ENCODE measurements around the gene NMT1.

Gene NMT1

DNA sequence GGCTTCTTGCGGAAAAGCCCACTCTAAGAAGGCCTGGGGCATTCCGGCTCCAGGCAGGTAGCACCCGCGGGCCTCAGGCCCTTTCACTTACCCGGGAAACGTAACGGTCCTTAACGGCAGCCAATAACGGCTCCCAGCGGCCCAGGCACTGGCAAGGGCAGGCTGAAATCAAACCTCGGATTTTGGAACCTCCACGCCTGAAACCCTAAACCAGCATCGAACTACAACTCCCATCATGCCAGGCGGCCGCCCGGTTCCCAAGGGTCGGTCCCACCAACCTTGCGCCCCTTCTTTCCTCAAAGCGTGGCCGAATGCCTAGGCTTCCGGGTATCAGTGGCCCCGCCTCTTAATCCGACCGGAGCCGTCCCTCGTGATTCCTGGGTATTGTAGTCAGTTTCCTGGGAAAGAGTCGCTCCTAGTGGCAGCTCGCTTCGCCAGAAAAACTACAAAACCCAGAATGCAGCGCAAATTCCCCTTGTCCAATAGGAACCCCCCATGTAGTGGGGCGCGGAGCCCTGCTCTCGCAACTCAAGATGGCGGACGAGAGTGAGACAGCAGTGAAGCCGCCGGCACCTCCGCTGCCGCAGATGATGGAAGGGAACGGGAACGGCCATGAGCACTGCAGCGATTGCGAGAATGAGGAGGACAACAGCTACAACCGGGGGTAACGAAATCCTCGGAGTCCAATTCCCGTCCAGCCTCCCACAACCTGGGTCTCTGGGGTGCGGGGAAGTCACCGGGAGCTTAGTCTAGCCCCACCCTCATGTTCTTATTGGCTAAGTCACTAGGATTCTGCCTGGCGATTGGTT, at the start of gene NMT1:
TSS of gene NMT1 (plus strand) at position 521 of the 809 bp plus-strand sequence. CDS start at position 534, 13 bp downstream.
- peak; percentile 98 for DNase-seq

DNA sequence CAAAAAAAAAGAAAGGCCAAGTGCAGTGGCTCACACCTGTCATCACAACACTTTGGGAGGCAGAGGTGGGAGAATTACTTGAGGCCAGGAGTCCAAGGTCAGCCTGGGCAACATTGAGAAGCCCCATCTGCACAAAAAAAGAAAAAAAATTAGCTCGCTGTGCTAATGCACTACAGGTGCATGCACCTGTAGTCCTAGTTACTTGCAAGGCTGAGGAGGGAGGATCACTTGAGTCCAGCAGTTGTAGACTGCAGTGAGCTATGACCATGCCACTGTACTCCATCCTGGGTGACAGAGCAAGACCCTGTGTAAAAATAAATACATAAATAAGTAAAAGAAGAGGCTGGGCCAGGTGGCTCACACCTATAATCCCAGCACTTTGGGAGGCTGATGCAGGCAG, 49.4 kb upstream of the NMT1 start:
- DNase-seq = no peak

DNA sequence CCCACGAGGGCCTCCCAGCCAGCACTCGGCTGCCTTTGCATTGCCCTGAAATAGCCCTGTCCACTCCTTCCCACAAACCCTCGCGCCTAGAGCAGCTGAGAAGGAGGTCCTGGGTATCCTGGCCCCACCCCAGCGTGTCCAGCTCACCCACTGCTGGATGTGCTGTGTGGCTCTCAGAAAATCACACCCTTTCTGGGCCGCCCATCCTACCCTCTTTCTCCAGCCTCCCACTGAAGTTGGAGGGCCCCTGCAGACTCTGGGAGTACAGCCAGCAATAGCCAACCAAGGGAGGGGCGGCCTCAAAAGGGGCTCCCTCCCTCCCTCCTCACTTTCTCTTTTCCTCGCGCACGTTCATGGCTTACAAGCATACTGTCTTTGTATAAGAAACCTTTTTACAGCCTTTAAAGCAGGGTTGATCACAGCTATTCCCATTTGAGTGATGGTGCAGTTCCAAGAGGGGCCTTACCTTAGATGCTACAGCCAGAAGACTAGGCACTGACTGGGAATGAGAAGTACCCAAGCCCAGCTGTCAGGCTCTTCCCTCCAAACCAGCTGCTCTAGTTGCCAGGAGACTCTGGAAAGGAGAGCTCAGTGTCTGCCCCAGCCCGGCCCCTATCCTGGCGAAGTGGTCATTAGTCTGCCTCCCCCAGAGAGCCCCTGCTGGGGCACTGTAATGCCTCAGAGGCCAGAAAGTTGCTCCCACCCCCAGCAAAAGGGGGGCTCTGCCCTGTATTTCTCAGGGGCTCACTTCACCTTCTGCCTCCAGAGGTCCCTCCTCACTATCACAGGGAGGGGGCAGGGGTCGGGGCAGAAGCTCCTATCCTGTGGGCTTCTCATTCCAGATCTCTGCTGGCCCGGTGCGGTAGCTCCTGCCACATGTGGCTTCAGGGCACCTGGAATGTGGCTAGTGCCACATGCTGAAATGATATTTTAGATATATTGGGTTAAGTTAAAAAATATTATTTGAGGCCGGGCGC, 47.8 kb upstream of the NMT1 start:
- DNase-seq = no peak

DNA sequence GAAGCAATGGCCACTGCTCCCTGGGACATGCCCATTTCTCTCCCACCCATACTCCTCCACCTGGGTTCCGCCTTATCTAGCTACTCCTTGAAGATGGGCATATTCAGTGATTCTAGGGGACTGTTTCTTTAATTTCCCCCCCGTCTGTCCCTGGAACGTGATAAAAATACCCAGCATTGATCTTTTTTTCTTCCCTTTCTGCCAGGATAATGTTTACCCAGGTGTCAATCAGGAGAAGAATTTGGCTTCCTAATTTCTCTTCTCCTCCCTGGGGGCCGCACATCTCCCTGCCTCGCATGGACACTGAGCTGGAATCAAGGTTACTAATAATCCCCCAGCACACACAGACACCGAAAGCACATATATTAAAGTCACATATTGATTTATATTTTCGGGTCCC, 44.9 kb upstream of the NMT1 start:
- DNase-seq = no peak

DNA sequence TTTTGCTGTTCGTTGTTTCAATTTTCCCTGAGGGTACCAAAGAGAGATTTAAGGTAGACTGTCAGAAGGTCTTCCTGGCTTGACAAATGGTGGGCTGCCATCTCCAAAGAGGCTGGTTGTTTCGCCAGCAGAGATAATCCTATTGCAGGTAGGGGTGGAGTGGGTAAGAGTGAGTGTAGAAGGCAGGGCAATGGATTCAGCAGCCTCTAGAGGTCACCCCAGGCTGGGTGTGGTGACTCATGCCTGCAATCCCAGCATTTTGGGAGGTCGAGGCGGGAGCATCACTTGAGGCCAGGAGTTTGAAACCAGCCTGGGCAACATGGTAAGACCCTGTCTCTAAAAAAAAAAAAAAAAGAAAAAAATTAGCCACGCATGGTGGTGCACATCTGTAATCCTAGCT, 44.3 kb upstream of the NMT1 start:
- DNase-seq = no peak

DNA sequence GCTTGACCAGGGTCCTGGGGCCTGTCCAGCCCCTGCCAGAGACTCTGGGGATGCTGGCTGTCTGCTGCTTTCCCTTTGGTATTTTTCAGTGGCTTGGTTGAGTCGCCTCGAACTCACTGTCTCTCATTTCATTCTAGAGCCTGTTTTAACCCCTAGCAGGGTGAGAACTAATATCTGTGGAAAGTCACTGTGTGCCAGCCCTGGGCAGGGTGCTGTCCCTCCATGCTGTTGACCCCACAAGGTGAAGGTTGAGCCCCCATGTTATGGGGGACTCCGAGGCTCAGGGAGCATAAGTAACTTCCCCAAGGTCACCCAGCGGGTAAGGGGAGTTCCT, 42.6 kb upstream of the NMT1 start:
- DNase-seq = no peak

DNA sequence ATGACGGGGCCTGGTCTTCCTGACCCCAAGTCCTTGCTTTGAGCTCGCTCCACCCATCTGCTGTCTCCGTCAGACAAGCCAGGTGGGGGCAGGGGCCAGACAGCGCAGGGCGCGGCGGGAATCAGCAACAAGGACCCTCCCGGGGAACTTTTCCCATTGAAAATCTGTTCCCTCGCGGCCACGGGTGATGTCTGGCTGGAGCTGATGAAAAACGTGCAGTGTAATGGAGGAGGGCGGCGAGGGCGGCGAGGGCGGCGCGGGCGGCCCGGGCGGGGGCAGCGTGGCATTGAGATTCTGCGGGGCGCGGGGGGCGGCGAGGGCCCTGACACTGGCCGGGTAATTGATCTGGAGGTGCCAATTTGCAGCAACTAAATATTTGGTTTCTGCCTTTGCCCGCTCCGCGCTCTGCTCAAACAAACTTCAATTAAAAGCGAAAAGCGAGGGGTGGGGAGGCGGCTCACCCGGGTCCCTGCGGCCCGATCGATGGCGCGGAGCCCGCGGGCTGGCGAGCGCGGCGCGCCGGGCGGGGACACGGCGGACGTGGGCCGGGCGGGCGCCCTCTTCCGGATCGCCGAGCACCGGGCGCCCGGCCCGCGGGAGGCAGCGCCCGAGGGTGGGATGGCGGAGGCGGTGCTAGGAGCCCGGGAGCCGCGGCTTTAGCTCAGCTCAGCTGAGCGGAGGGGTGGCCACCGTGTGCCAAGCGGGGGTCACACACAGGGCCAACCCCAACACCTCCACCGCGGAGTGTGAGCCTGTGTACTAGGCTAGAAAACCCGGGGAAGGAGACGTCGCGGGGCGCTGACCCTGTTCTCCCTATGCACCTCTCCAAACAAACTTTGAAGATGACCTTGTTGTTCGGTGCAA, 42.0 kb upstream of the NMT1 start:
- peak; percentile 76 for DNase-seq

DNA sequence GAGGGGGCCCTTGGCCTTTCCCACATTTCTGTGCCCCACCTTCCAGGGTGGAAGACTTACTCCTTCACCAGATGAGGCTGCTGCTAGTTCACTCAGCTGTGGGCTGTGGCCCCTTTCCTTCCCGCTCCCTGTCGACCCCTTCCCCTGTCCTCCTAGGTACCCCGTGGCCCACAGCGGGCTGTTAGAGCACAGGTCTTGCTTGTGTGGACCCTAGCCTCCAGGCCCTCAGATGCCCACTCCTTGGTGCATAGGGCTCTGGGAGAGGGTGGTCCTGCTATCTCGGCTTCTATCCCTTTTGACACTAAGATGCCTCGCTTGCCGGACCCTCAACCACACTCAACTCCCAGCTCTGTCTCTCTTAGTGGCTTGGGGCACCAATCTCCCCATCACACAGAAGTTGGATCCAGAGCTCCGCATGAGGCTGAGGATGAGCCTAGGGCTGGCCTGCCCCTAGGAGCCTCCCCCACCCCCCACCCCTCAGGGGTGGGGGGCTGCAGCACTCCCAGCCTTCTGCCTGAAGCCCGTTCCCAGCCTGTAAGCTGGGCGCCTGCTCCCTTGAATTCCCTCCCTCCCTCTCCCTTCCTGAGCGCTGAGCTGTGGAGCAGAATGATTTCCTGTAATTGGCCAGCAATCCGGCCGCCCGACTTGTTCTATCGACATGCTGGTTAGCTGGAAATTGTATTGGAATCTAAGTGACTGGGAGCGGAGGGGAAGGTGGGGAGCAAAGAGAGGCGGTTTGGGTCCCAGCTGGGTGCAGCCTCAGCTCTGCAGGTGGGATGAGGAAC, 40.6 kb upstream of the NMT1 start:
- DNase-seq = no peak

DNA sequence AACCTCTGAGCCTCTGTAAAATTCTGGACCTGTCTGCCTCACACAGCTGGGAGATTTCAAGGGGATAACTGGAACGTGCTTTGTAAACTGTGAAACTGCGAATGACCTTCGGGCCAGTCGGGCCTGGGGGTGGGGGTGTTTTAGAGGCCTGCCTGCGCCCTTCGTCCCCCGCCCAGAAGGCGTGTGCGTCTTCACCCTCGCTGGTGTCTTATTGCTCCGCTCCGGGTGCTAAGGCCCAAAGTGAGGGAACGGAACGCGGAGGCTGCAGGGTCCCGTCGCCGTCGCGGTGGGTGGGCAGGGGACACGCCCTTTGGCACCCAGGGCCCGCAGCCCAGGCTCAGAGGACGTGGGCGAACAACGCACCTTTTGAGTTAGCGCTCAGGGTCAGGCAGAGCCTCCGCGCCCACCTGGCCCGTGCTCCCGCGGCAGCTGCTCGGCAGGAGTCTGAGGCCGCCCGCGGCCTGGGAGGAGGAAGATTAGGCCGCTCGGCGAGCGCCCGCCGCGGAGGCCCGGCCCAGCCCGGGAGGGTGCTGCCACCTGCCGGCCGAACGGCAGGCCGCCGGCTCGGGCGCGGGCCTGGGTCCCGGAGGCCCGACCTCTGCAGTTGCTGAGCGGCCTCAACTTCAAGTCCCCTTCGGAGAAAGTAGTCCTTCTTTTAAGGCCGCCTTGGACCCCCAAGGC, 39.4 kb upstream of the NMT1 start:
- peak; percentile 89 for DNase-seq

DNA sequence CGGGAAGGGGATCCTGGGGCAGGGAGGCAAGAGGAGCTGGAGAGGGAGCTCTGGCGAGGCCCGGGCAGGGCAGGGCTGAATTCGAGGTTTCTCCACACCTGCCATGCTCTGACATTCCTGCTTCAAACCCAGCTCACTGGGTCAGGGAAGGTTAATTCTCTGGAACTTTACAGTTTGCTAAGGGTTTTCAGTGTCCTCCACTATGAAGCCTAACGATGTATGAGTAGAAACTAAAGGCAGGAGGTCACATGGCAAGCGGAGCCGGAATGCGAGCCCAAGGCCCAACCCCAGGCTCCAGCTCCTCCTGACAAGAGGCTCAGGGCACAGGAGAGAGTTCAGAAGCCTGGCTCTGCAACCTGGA, 38.8 kb upstream of the NMT1 start:
- no peak for DNase-seq

DNA sequence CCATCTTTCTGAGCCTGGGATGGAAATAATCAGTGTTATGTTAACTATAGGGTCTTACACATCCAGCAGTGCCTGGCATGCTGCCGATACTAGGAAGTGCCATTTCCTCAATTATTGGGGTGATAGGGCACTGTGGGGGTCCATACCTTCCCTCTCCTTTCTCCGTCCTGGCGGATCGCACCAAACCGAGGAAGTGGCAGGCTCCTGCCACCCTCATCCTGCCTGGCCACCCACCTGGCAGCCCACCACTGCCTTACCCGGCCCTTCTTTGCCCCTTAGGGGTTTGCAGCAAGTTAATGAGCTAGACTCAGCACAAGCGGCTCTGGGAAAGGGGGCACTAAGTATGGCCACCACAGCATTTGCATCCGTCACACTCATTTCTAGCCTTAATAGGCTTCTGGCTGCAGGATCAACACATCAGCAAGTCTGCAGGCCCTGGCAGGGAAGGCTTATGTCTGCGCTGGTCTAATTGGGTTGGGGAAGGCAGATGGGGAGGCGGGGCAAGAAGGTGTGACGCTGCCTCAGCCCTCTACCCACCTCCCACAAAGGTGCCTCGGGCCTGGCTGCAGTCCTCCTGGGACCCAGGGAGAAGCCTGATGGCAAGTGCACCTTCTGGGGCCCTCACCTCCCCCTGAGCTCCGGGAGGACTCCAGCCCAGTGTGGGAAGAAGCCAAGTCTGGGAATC, 38.3 kb upstream of the NMT1 start:
- no peak for DNase-seq

DNA sequence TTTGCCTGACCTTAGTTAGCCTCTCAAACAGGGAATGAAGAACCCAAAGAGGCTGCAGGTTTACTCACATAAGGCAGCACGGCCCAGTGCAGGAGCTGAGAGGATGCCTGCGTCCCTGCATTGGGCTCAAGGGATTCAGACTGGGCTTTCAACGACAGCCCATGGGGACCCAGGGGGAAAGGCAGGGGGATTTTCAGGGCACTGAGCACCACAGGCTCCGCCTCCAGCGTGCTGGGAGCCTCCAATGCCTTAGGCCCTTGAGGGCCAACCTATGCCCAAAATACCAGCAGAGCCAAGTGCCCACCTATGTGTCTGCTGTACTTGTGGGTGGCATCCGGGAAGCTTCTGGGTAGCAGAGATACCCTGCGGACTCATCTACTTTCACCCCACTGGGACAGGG, 32.0 kb upstream of the NMT1 start:
- no peak for DNase-seq

DNA sequence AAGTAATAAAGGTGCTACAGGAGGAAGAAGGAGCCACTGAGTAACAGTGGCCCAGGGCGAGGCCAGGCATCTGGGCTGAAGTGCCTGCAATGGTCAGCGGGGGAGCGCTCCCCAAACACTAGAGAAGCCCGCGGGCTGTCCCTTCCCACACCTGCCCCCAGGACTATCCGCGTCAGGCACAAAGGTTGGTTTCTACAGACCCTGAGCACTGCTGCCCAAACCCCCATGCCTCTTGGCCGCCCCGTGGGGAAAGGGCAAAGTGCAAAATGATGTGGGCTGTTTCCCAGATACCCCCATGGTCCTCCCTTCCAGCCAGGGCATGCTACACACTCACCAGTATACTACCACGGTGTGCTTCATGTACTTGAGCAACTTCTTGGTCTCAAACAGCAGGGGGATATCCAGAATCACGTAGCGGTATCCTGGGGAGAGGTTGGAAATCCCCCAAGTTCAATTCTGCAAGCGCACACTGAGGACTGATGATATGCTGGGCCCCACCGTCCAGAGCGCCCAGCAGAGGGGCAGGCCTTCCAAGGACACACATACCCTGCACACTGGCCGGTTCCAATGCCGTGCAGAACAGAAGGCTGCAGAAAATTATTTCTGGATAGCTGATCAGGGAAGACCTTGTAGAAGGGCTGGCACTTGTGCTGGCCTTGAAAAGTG, 31.2 kb upstream of the NMT1 start:
- DNase-seq = no peak

DNA sequence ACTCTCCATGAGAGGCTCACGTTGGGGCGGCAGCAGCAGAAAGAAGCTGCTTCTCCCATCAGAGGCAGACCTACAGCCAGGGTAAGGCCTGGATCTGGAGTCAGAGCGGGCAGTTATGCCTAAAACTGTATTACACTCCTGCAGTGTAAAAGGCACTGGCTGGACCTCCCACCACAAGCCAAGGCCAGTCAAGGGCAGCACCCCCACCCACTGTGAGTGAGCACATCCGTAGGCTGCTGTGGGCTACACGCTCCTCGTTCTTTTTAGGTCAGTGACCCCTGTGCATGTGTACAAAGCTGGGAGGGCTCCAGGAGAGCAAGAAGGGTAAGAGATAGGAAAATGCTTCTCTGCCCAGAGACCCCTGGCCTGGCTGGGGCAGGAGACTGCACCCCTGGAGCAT, 30.4 kb upstream of the NMT1 start:
- DNase-seq = no peak

DNA sequence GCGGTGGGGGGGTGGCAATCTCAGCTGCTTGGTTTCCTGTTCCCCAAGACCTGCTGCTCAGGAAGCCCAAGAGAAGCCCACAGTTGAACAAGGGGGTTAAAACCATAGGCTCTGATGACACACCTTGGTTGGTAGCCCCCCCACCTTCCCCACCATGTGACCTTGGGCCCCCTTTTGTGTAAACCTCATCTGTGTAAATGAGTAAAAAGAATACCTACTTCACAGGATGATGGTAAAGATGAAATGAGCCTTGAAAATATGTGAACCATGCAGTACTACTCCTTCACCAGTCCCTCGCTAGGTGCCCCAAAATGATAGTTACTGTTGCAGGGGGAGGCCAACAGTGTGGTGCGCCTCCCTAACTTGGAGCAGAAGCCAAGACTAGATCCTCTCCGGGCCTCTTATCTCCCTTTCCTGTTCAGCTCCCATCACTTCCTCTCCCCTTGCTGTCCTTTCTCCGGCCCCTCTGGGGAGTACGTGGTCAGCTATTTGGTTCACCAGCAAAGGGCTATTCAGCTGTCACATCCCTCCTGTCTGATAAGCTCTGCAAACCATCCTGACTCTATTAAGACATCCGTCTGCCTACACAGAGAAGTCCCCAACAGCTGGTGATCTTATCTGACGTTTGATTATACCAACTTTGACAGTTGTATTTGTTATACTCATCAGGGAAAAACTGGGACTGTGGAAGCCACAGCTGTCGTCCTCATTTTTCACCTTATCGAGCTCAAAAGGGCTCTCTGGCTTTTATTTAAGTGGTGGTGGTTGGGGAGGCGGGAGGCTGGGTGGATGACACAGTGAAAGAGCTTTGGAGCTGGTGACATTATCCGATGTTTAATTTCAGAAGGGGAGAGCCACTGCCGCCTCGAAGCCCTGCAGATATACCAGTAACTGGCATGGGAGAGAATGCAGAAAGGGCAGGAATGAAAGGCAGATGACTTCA, 29.6 kb upstream of the NMT1 start:
- DNase-seq = no peak

DNA sequence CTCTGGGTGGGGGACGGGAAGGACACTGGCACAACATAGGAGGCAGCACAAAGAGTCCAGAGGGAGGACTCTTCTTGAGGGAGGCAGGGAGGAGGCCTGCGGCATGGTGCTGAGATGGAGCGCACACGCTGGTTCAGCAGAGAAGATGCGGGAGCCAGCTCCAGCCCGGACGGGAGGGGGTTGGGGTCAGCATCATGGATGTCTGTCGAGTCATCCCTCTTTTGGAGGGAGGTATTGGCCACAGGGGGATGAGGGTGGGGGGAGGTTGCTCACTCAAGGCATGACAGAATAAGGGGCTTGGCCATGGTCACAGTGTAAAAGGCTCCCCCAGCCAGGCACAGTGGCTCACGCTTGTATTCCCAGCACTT, 29.0 kb upstream of the NMT1 start:
- DNase-seq = no peak

DNA sequence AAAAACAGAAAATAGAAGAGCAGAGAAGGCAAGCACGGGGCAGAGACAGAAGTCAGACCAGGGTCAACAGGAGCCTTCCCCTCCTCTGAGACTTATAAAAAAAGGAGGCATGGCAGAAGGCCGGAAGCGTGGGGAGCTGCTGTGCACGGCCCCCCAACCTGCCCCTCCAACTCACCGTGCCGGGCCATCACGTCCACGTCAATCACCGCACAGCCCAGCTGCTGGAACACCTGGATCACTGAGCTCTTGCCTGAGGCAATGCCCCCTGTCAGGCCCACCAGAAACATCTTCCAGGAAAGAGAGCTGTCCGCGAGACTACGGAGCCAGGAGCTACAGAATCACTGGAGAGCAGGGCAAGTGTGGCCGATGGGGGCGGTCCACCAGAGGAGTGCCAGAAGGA, 26.5 kb upstream of the NMT1 start:
- DNase-seq = no peak

DNA sequence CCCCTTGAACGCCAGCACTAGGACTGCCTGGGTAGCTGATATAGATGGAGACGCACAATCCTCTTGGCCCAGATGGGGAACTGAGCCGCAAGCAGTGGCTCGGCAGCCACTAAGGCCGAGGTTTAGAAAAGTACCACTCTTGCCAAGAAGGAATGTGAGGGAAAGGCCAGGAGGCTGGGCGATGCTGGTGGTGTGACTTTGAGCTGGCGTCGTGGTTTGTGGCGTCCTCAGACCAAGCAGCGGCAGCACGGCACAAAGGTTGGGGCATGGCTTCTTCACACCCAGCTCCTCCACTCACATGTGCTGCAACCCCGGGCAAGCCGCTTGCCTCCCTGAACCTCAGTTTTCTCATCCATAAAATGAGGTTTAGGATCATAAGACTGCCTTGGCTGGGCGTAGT, 25.3 kb upstream of the NMT1 start:
- no peak for DNase-seq

DNA sequence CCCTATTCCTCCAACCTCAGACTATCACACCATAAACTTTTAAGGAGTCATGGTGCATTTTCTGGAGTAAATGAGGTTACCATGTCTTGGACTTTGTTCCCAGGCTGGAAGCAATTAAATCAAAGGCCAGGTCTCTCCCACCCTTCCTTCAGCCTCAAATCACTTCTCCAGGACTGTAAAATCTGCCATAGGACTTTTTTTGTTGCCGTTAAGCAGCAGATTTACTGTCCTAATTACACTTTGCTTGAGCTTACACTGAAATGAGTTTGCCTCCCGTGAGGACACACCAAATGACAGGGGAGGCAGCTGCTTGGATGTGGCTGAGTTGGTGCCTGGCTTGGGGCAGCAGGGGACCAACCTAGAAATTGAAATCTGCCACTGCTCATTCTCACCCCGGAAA, 24.4 kb upstream of the NMT1 start:
- no peak for DNase-seq

Measured in activated effector memory CD4-positive, alpha-beta T cell treated with anti-CD3 and anti-CD28 coated beads, Interleukin-2, amount 50 U/mL, for 16 hours (primary cell).